Common myeloid progenitor, CD34-positive (primary cell): ENCODE data around the gene CRAMP1.
A peak's percentile ranks its signal among the peaks of the same experiment; 100 is the strongest.

Experiments used
- CTCF ChIA-PET: fragments of 350-600 bp; sonication (Branson Sonifier 250); formaldehyde crosslinking; loops from one replicate; lab custom pipeline; 2021; ENCODE audit warnings: antibody characterized with exemption; lab: Charles Lee
- POLR2A ChIA-PET: fragments of 350-600 bp; sonication (Branson Sonifier 250); formaldehyde crosslinking; loops from one replicate; lab custom pipeline; 2021; ENCODE audit warnings: antibody characterized with exemption; lab: Charles Lee
- DNase-seq, 3 donors: peaks; one replicate each; pipeline versions ENCODE4 v3.0.0 to v3.0.0-alpha.2; 2013
- H3K27ac ChIP-seq, 2 experiments: 1 replicate in 1 of 2; 2 replicates in 1 of 2; pipeline ENCODE4 v1.7.0; 2013; ENCODE audit warnings: inconsistent platforms in 2 of 2, low read length in 2 of 2, mild to moderate bottlenecking in 2 of 2, low read depth in 1 of 2, moderate library complexity in 1 of 2; ENCODE audit not compliant: severe bottlenecking in 2 of 2, insufficient read depth in 1 of 2, poor library complexity in 1 of 2
- H3K27me3 ChIP-seq, 5 experiments: replicated peaks in 2 of 5; 1 replicate in 3 of 5; 2 replicates in 2 of 5; pipeline versions ENCODE4 v1.6.1 to v1.7.0; 2013; ENCODE audit warnings: low read length in 4 of 5, mild to moderate bottlenecking in 2 of 5, moderate library complexity in 2 of 5, inconsistent platforms in 1 of 5; ENCODE audit not compliant: insufficient read depth in 5 of 5, control insufficient read depth in 4 of 5
- H3K36me3 ChIP-seq, 4 experiments: 1 replicate in 2 of 4; 2 replicates in 2 of 4; pipeline versions ENCODE4 v1.6.1 to v1.7.0; 2013; ENCODE audit warnings: low read length in 3 of 4, control low read depth in 1 of 4, mild to moderate bottlenecking in 1 of 4; ENCODE audit not compliant: control insufficient read depth in 4 of 4, insufficient read depth in 4 of 4
- H3K4me1 ChIP-seq, 4 experiments: 1 replicate in 3 of 4; 2 replicates in 1 of 4; pipeline versions ENCODE4 v1.6.1 to v1.7.1; 2013; ENCODE audit warnings: low read length in 3 of 4, mild to moderate bottlenecking in 3 of 4, control low read depth in 1 of 4, inconsistent platforms in 1 of 4, moderate library complexity in 1 of 4; ENCODE audit not compliant: control insufficient read depth in 4 of 4, insufficient read depth in 4 of 4; ENCODE audit errors: control extremely low read depth in 1 of 4
- H3K4me3 ChIP-seq, 7 experiments: 1 replicate in 4 of 7; 2 replicates in 3 of 7; pipeline versions ENCODE4 v1.5.1 to v1.7.0; 2013; ENCODE audit warnings: mild to moderate bottlenecking in 7 of 7, low read length in 6 of 7, moderate library complexity in 6 of 7, inconsistent platforms in 2 of 7, low read depth in 2 of 7, control low read depth in 1 of 7; ENCODE audit not compliant: insufficient read depth in 4 of 7, control insufficient read depth in 1 of 7; ENCODE audit errors: extremely low read depth in 1 of 7
- H3K9me3 ChIP-seq, 5 experiments: 1 replicate in 4 of 5; 2 replicates in 1 of 5; pipeline versions ENCODE4 v1.6.1 to v1.7.1; 2013; ENCODE audit warnings: low read length in 4 of 5, mild to moderate bottlenecking in 2 of 5, inconsistent platforms in 1 of 5, low read depth in 1 of 5, moderate library complexity in 1 of 5; ENCODE audit not compliant: control insufficient read depth in 4 of 5, insufficient read depth in 2 of 5; ENCODE audit errors: control extremely low read depth in 1 of 5
- WGBS: methylation state at CpG from one replicate; pipeline ENCODE4 v1.1.5; 2013; ENCODE audit not compliant: insufficient coverage; 5-methylcytosine and 5-hydroxymethylcytosine counted together

The CRAMP1 gene

GRCh38 chr16:1659031-1659430, 46.9 kb downstream of the CRAMP1 start:
- H3K36me3 ChIP-seq = peaks cover 8 to 92% (median 66%) of the 10 kb centered on the region in 4 experiments
- H3K27me3 ChIP-seq = no peaks in the 10 kb centered on the region
- no peak overlapping the region for H3K27ac ChIP-seq
- CTCF ChIA-PET = no interaction called here
- H3K9me3 ChIP-seq = no peaks in the 10 kb centered on the region
- DNase-seq = peak in 2 of 3 donors; percentile 25 to 31
- no peak overlapping the region for H3K4me3 ChIP-seq
- WGBS = 86% methylated on average over 1 of the region's 5 CpGs
- H3K4me1 ChIP-seq = peaks cover 0 to 14% (median 4%) of the 10 kb centered on the region in 4 experiments
- POLR2A ChIA-PET = interaction anchor here (0.6 kb wide), 1 partner anchor 42 kb away, joined by 3 read pairs; no protein-coding TSS in a partner anchor

GRCh38 chr16:1661826-1662225, 49.7 kb downstream of the CRAMP1 start:
- no peak overlapping the region for H3K27ac ChIP-seq
- H3K27me3 ChIP-seq = no peaks in the 10 kb centered on the region
- H3K36me3 ChIP-seq = peaks cover 10 to 91% (median 74%) of the 10 kb centered on the region in 4 experiments
- ChIA-PET POLR2A (no interaction called here), CTCF (interaction anchor here (1.5 kb wide), 1 partner anchor 12 kb away, joined by 3 read pairs; no protein-coding TSS in a partner anchor)
- 94% methylated on average over 2 of the region's 2 CpGs for WGBS
- H3K9me3 ChIP-seq = no peaks in the 10 kb centered on the region
- H3K4me3 ChIP-seq = no peak overlapping the region
- peaks cover 0 to 9% (median 0%) of the 10 kb centered on the region in 4 experiments for H3K4me1 ChIP-seq
- no peak for DNase-seq

- Histone ChIP-seq H3K4me1 (peaks cover 0 to 9% (median 0%) of the 10 kb centered on the region in 4 experiments), H3K27me3 (no peaks in the 10 kb centered on the region), H3K4me3 (no peak overlapping the region), H3K27ac (no peak overlapping the region), H3K9me3 (no peaks in the 10 kb centered on the region), H3K36me3 (peaks cover 10 to 91% (median 74%) of the 10 kb centered on the region in 4 experiments)
- POLR2A ChIA-PET = no interaction called here
- CTCF ChIA-PET = interaction anchor here (1.5 kb wide), 1 partner anchor 12 kb away, joined by 3 read pairs; no protein-coding TSS in a partner anchor
- WGBS = 97% methylated on average over 16 of the region's 20 CpGs
- no peak for DNase-seq
Measured at GRCh38 chr16:1662543-1662942, 50.4 kb downstream of the CRAMP1 start.

GRCh38 chr16:1665829-1666228, 53.7 kb downstream of the CRAMP1 start:
- H3K9me3 ChIP-seq = no peaks in the 10 kb centered on the region
- 87% methylated on average over 13 of the region's 15 CpGs for WGBS
- peaks cover 22 to 93% (median 76%) of the 10 kb centered on the region in 4 experiments for H3K36me3 ChIP-seq
- H3K4me1 ChIP-seq = no peaks in the 10 kb centered on the region
- H3K27me3 ChIP-seq = no peaks in the 10 kb centered on the region
- H3K4me3 ChIP-seq = no peak overlapping the region
- no peak for DNase-seq
- CTCF ChIA-PET = interaction anchor here (0.7 to 1.8 kb wide), 5 partner anchors 10 to 39 kb away, joined by 3 to 7 read pairs (median 3); no protein-coding TSS in a partner anchor
- POLR2A ChIA-PET = interaction anchor here (0.9 kb wide), 1 partner anchor 40 kb away, joined by 3 read pairs; the partner anchor contains the start of gene MAPK8IP3
- H3K27ac ChIP-seq = no peak overlapping the region

DNA sequence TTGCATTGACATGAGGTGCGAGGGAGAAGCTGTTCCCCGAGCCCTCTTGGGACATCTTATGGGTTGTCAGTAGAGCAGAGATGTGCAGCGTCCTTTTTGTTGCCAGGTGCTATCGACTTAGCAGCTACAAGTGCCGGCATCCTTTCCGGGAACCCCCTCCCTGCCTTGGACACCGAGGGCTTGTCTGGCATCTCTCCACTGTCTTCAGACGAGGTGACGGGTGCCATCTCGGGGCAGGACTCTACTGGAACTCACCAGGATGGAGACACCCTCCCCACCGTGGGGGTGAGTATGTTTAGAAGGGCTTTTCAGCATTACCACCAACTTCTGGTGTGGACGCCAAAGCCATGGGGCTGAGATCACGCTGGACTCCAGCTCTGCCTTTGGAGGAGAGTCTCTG, 54.2 kb downstream of the CRAMP1 start:
- peaks cover 22 to 96% (median 81%) of the 10 kb centered on the region in 4 experiments for H3K36me3 ChIP-seq
- no peaks in the 10 kb centered on the region for H3K4me1 ChIP-seq
- DNase-seq = no peak
- no peak overlapping the region for H3K4me3 ChIP-seq
- H3K9me3 ChIP-seq = no peaks in the 10 kb centered on the region
- CTCF ChIA-PET = interaction anchor here (0.7 to 1.8 kb wide), 4 partner anchors 10 to 39 kb away, joined by 3 to 7 read pairs (median 4); no protein-coding TSS in a partner anchor
- no peak overlapping the region for H3K27ac ChIP-seq
- no peaks in the 10 kb centered on the region for H3K27me3 ChIP-seq
- WGBS = 95% methylated on average over 11 of the region's 13 CpGs
- POLR2A ChIA-PET = no interaction called here

- ChIA-PET POLR2A (no interaction called here), CTCF (interaction anchor here (1.1 to 1.3 kb wide), 4 partner anchors 9 to 47 kb away, joined by 3 to 4 read pairs (median 3); partner anchors contain the start of gene MAPK8IP3)
- Histone ChIP-seq H3K4me3 (no peak overlapping the region), H3K27ac (no peak overlapping the region), H3K4me1 (no peaks in the 10 kb centered on the region), H3K9me3 (no peaks in the 10 kb centered on the region), H3K36me3 (peaks cover 20 to 97% (median 83%) of the 10 kb centered on the region in 4 experiments), H3K27me3 (no peaks in the 10 kb centered on the region)
- 100% methylated on average over 5 of the region's 8 CpGs for WGBS
- no peak for DNase-seq
Measured at GRCh38 chr16:1667271-1667670, 55.1 kb downstream of the CRAMP1 start.

GRCh38 chr16:1667916-1668315, 55.8 kb downstream of the CRAMP1 start:
- CTCF ChIA-PET = interaction anchor here (1.2 to 1.3 kb wide), 3 partner anchors 23 to 47 kb away, joined by 3 to 4 read pairs (median 3); partner anchors contain the start of gene MAPK8IP3
- H3K36me3 ChIP-seq = peaks cover 24 to 97% (median 82%) of the 10 kb centered on the region in 4 experiments
- no peak overlapping the region for H3K4me3 ChIP-seq
- WGBS = 96% methylated on average over 14 of the region's 14 CpGs
- H3K27me3 ChIP-seq = no peaks in the 10 kb centered on the region
- DNase-seq = no peak
- H3K27ac ChIP-seq = no peak overlapping the region
- H3K9me3 ChIP-seq = no peaks in the 10 kb centered on the region
- no peaks in the 10 kb centered on the region for H3K4me1 ChIP-seq
- POLR2A ChIA-PET = no interaction called here
